HCT116 (cell line): ENCODE results near the gene ACP2. TPM values are rescaled to one million over a fixed set of nuclear protein-coding genes. Genes with fewer than 3 reads are reported as not detected.

Experiments used
- ATAC-seq: fragments of 200-7000 bp; cut with Tn5 transposase; 2 replicates; pipeline ENCODE4 v1.9.1; 2020; ENCODE audit warnings: mild to moderate bottlenecking, moderate library complexity
- BruUV-seq: library from RNA; stranded (reverse); fragments of 400-500 nt; replicated peaks from 2 replicates; lab custom pipeline; 2021; lab: Mats Ljungman, UMichigan
- CTCF ChIA-PET: fragments of 300-600 bp; sonication (Branson Sonifier 250); formaldehyde crosslinking; loops from one replicate; lab custom pipeline; 2021; ENCODE audit warnings: antibody characterized with exemption; lab: Charles Lee
- POLR2A ChIA-PET: fragments of 300-600, 350-600 bp; sonication (Branson Sonifier 250); formaldehyde crosslinking; loops from one replicate; lab custom pipeline; 2021; ENCODE audit warnings: antibody characterized with exemption; lab: Charles Lee
- RAD21 ChIA-PET, 2 experiments: fragments of 300-600 bp; sonication (Branson Sonifier 250); formaldehyde crosslinking; loops; one replicate each; lab custom pipeline; 2023; ENCODE audit warnings: low total read pairs in 2 of 2; ENCODE audit not compliant: uncharacterized antibody in 2 of 2, unreplicated experiment in 2 of 2, low non-redundant PET in 1 of 2; lab: Charles Lee
- DNase-seq: peaks from one replicate; pipeline ENCODE4 v3.0.0-alpha.2; 2010; ENCODE audit warnings: low read depth, low spot score
- H2AFZ ChIP-seq: fragments of 200-600 bp; shearing (Covaris generic), sonication (generic); 2 replicates; pipeline ENCODE4 v1.6.1; 2017; ENCODE audit warnings: low read depth, mixed run types, mixed read lengths, antibody characterized with exemption, low read length; ENCODE audit not compliant: poor library complexity, severe bottlenecking
- H3K27ac ChIP-seq: 2 replicates; pipeline ENCODE4 v1.5.1; 2012; ENCODE audit warnings: low read depth, low read length
- H3K27me3 ChIP-seq: fragments of 200-600 bp; sonication (generic); 2 replicates; pipeline ENCODE4 v1.6.1; 2016; ENCODE audit warnings: mixed run types, low read length, mixed read lengths; ENCODE audit not compliant: insufficient read depth
- H3K36me3 ChIP-seq, 2 experiments: fragments of 200-500 bp in 1 of 2; fragments of 200-600 bp in 1 of 2; sonication (Bioruptor generic) in 1 of 2; sonication (generic) in 1 of 2; 2 replicates each; pipeline versions ENCODE4 v1.5.1 to v1.6.1; 2014 to 2016; ENCODE audit warnings: low read length in 2 of 2, inconsistent platforms in 1 of 2, mixed read lengths in 1 of 2, mixed run types in 1 of 2; ENCODE audit not compliant: insufficient read depth in 2 of 2, control insufficient read depth in 1 of 2
- H3K4me1 ChIP-seq, 2 experiments: fragments of 200-600 bp in 1 of 2; sonication (generic) in 1 of 2; 2 replicates each; pipeline versions ENCODE4 v1.5.1 to v1.6.1; 2012 to 2017; ENCODE audit warnings: low read length in 2 of 2, inconsistent platforms in 1 of 2, mild to moderate bottlenecking in 1 of 2, mixed read lengths in 1 of 2, mixed run types in 1 of 2, moderate library complexity in 1 of 2; ENCODE audit not compliant: insufficient read depth in 2 of 2, control insufficient read depth in 1 of 2
- H3K4me2 ChIP-seq: fragments of 200-600 bp; sonication (generic); 2 replicates; pipeline ENCODE4 v1.6.1; 2017; ENCODE audit warnings: mixed run types, low read length, mixed read lengths
- H3K4me3 ChIP-seq, 2 experiments: fragments of 200-600 bp in 1 of 2; sonication (generic) in 1 of 2; replicated peaks in 1 of 2; 2 replicates each; pipeline ENCODE4 v1.5.1; 2011 to 2016; ENCODE audit warnings: low read length in 2 of 2, control low read depth in 1 of 2, low read depth in 1 of 2, mild to moderate bottlenecking in 1 of 2, mixed read lengths in 1 of 2, mixed run types in 1 of 2
- H3K79me2 ChIP-seq: fragments of 200-600 bp; sonication (generic); 2 replicates; pipeline ENCODE4 v1.6.1; 2017; ENCODE audit warnings: mild to moderate bottlenecking, mixed run types, low read length, moderate library complexity, mixed read lengths; ENCODE audit not compliant: insufficient read depth
- H3K9ac ChIP-seq: fragments of 200-600 bp; sonication (generic); 2 replicates; pipeline ENCODE4 v1.6.1; 2016; ENCODE audit warnings: low read length, mixed read lengths
- H3K9me2 ChIP-seq: fragments of 200-600 bp; sonication (generic), shearing (Covaris generic); 2 replicates; pipeline ENCODE4 v1.6.1; 2017; ENCODE audit warnings: mixed run types, mild to moderate bottlenecking, moderate library complexity; ENCODE audit not compliant: insufficient read depth
- H3K9me3 ChIP-seq, 2 experiments: fragments of 200-500 bp in 1 of 2; fragments of 200-600 bp in 1 of 2; sonication (Bioruptor generic) in 1 of 2; sonication (generic) in 1 of 2; 2 replicates each; pipeline ENCODE4 v1.6.1; 2014 to 2017; ENCODE audit warnings: low read length in 2 of 2, mixed read lengths in 2 of 2, inconsistent platforms in 1 of 2, low read depth in 1 of 2, mild to moderate bottlenecking in 1 of 2, mixed run types in 1 of 2, moderate library complexity in 1 of 2; ENCODE audit not compliant: control insufficient read depth in 1 of 2, insufficient read depth in 1 of 2
- H4K20me1 ChIP-seq: fragments of 200-600 bp; sonication (generic), shearing (Covaris generic); 2 replicates; pipeline ENCODE4 v1.6.1; 2017; ENCODE audit warnings: mixed run types, mild to moderate bottlenecking, moderate library complexity; ENCODE audit not compliant: insufficient read depth
- CBX3 ChIP-seq: IDR thresholded peaks from 2 replicates; pipeline ENCODE4 v1.6.1; 2012; ENCODE audit warnings: low read depth
- CEBPB ChIP-seq: IDR thresholded peaks from 2 replicates; pipeline ENCODE4 v1.6.1; 2012; ENCODE audit warnings: low read depth
- EGR1 ChIP-seq: IDR thresholded peaks from 2 replicates; pipeline ENCODE4 v1.6.1; 2012; ENCODE audit warnings: low read depth
- ELF1 ChIP-seq: IDR thresholded peaks from 2 replicates; pipeline ENCODE4 v1.6.1; 2012; ENCODE audit warnings: low read depth, borderline replicate concordance
- EZH2 ChIP-seq: fragments of 200-600 bp; sonication (generic); IDR thresholded peaks from 2 replicates; pipeline ENCODE4 v1.6.1; 2017; ENCODE audit warnings: antibody characterized with exemption, mixed run types
- EZH2phosphoT487 ChIP-seq: fragments of 200-600 bp; IDR thresholded peaks from 2 replicates; pipeline ENCODE4 v1.6.1; 2018; ENCODE audit warnings: antibody characterized with exemption, borderline replicate concordance
- FOSL1 ChIP-seq: IDR thresholded peaks from 2 replicates; pipeline ENCODE4 v1.6.1; 2012; ENCODE audit warnings: low read depth
- JUND ChIP-seq: IDR thresholded peaks from 2 replicates; pipeline ENCODE4 v1.6.1; 2012
- POLR2A ChIP-seq: IDR thresholded peaks from 2 replicates; pipeline ENCODE4 v1.7.0; 2011; ENCODE audit warnings: borderline replicate concordance; ENCODE audit not compliant: insufficient read depth, insufficient read length; ENCODE audit errors: extremely low read depth
- POLR2AphosphoS5 ChIP-seq: IDR thresholded peaks from 2 replicates; pipeline ENCODE4 v1.6.1; 2011; ENCODE audit warnings: mild to moderate bottlenecking, low read depth, low read length, moderate library complexity
- SIN3A ChIP-seq: IDR thresholded peaks from 2 replicates; pipeline ENCODE4 v1.6.1; 2012; ENCODE audit warnings: low read depth
- SP1 ChIP-seq: IDR thresholded peaks from 2 replicates; pipeline ENCODE4 v1.6.1; 2012; ENCODE audit warnings: low read depth
- YY1 ChIP-seq: IDR thresholded peaks from 2 replicates; pipeline ENCODE4 v1.6.1; 2011; ENCODE audit warnings: low read length, low read depth, moderate library complexity, mild to moderate bottlenecking; ENCODE audit not compliant: insufficient replicate concordance; ENCODE audit errors: extremely low read depth
- ZFX ChIP-seq: fragments of 450-650 bp; IDR thresholded peaks from 2 replicates; pipeline ENCODE4 v1.6.1; 2017
- ZNF274 ChIP-seq: fragments of 200-500 bp; sonication (Bioruptor generic); IDR thresholded peaks from 2 replicates; pipeline ENCODE4 v1.6.1; 2014; ENCODE audit warnings: mild to moderate bottlenecking, low read depth, low read length, inconsistent platforms
- intact Hi-C: fragments of 100-400 bp; cut with micrococcal nuclease; formaldehyde crosslinking; loops from 2 replicates; pipeline ENCODE4 v1.10.0; 2022
- total RNA-seq: library from RNA; stranded (reverse); gene quantifications from one replicate; pipeline ENCODE4 v1.2.1, GENCODE V29; 2021; ENCODE audit not compliant: unreplicated experiment
- TF ChIP-seq, protein P1 (sequence below): IDR thresholded peaks from 2 replicates; pipeline ENCODE4 v1.6.1; 2012
- TF ChIP-seq, protein P2 (sequence below), 3 experiments: fragments of 200-600 bp in 1 of 3; sonication (generic) in 1 of 3; IDR thresholded peaks in 2 of 3; conservative IDR thresholded peaks in 1 of 3; 2 replicates each; pipeline ENCODE4 v1.5.1; 2012 to 2017; ENCODE audit warnings: low read depth in 2 of 3, low read length in 2 of 3, antibody characterized with exemption in 1 of 3, borderline replicate concordance in 1 of 3, control low read depth in 1 of 3, mild to moderate bottlenecking in 1 of 3, mixed read lengths in 1 of 3, mixed run types in 1 of 3, moderate library complexity in 1 of 3; ENCODE audit not compliant: insufficient read depth in 1 of 3
- TF ChIP-seq, protein P3 (sequence below): IDR thresholded peaks from 2 replicates; pipeline ENCODE4 v1.6.1; 2011; ENCODE audit warnings: mild to moderate bottlenecking, low read length, moderate library complexity; ENCODE audit not compliant: insufficient replicate concordance; ENCODE audit errors: extremely low read depth
- TF ChIP-seq, protein P4 (sequence below): IDR thresholded peaks from 2 replicates; pipeline ENCODE4 v1.6.1; 2012

Gene ACP2
- total RNA-seq, 1 experiment from 2014 or later = 21.5 TPM

DNA sequence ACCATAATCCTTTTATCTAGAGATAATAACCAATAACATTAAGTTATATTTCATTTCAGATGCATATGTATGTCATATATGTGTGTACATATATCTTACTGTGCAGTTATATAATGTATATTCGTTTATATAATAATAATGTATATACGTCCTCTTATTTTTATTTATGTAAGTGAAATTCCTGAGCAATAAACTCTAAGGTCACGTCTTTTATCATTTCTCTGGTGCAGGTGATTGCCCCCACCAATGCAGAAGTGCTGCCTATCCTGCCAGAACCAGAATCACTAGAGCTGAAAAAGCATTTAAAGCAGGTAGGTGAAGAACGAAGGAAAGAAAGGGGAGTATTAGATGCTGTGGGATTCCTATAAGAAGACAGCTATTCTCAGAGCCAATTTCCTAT, 30.2 kb upstream of the ACP2 start:
- Histone ChIP-seq H4K20me1 (no peaks in the 10 kb centered on the region), H3K4me2 (no peak overlapping the region), H3K79me2 (peaks cover 8% of the 10 kb centered on the region), H3K4me3 (no peak overlapping the region), H3K27ac (no peak overlapping the region), H3K36me3 (peaks cover 44 to 64% of the 10 kb centered on the region in 2 experiments), H3K9ac (no peak overlapping the region), H3K4me1 (no peaks in the 10 kb centered on the region), H3K9me3 (no peaks in the 10 kb centered on the region), H2AFZ (no peak overlapping the region), H3K27me3 (no peaks in the 10 kb centered on the region), H3K9me2 (no peaks in the 10 kb centered on the region)
- BruUV-seq = no TSS peak
- ChIA-PET CTCF (no interaction called here), RAD21 (no interaction called here), POLR2A (no interaction called here)
- no peak for TF ChIP-seq ZFX
- no peak for TF ChIP-seq POLR2AphosphoS5
- no peak for TF ChIP-seq POLR2A
- no peak for TF ChIP-seq EGR1
- no peak for TF ChIP-seq ELF1
- TF ChIP-seq CEBPB = no peak
- TF ChIP-seq ZNF274 = no peak
- TF ChIP-seq, protein P1, sequence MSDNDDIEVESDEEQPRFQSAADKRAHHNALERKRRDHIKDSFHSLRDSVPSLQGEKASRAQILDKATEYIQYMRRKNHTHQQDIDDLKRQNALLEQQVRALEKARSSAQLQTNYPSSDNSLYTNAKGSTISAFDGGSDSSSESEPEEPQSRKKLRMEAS = no peak
- no peak for TF ChIP-seq JUND
- TF ChIP-seq YY1 = no peak
- TF ChIP-seq EZH2phosphoT487 = no peak
- no peak for TF ChIP-seq FOSL1
- TF ChIP-seq EZH2 = no peak
- TF ChIP-seq SP1 = no peak
- TF ChIP-seq, protein P2, sequence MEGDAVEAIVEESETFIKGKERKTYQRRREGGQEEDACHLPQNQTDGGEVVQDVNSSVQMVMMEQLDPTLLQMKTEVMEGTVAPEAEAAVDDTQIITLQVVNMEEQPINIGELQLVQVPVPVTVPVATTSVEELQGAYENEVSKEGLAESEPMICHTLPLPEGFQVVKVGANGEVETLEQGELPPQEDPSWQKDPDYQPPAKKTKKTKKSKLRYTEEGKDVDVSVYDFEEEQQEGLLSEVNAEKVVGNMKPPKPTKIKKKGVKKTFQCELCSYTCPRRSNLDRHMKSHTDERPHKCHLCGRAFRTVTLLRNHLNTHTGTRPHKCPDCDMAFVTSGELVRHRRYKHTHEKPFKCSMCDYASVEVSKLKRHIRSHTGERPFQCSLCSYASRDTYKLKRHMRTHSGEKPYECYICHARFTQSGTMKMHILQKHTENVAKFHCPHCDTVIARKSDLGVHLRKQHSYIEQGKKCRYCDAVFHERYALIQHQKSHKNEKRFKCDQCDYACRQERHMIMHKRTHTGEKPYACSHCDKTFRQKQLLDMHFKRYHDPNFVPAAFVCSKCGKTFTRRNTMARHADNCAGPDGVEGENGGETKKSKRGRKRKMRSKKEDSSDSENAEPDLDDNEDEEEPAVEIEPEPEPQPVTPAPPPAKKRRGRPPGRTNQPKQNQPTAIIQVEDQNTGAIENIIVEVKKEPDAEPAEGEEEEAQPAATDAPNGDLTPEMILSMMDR (IDR thresholded peaks at IDR 0.05 in 2 of 3, conservative IDR thresholded peaks at IDR 0.05 in 1 of 3; ENCODE audit: borderline replicate concordance in 1 of 3, insufficient read depth in 1 of 3, low read depth in 2 of 3, low read length in 2 of 3) = no peak
- TF ChIP-seq, protein P3, sequence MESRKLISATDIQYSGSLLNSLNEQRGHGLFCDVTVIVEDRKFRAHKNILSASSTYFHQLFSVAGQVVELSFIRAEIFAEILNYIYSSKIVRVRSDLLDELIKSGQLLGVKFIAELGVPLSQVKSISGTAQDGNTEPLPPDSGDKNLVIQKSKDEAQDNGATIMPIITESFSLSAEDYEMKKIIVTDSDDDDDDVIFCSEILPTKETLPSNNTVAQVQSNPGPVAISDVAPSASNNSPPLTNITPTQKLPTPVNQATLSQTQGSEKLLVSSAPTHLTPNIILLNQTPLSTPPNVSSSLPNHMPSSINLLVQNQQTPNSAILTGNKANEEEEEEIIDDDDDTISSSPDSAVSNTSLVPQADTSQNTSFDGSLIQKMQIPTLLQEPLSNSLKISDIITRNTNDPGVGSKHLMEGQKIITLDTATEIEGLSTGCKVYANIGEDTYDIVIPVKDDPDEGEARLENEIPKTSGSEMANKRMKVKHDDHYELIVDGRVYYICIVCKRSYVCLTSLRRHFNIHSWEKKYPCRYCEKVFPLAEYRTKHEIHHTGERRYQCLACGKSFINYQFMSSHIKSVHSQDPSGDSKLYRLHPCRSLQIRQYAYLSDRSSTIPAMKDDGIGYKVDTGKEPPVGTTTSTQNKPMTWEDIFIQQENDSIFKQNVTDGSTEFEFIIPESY = no peak
- TF ChIP-seq, protein P4, sequence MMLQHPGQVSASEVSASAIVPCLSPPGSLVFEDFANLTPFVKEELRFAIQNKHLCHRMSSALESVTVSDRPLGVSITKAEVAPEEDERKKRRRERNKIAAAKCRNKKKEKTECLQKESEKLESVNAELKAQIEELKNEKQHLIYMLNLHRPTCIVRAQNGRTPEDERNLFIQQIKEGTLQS = no peak
- TF ChIP-seq SIN3A = no peak
- TF ChIP-seq CBX3 = no peak
- intact Hi-C loops = no loop called here
- ATAC-seq = no peak
- no peak for DNase-seq
